Smooth muscle cell (in vitro differentiated cells): ENCODE measurements around the gene HHIP. TPM values are rescaled to one million over a fixed set of nuclear protein-coding genes. Genes with fewer than 3 reads are reported as not detected.

Experiments used
- DNase-seq: peaks from one replicate; lab custom pipeline; 2025; ENCODE audit not compliant: unreplicated experiment; lab: John Stamatoyannopoulos, UW
- H2AFZ ChIP-seq: fragments of 200-600 bp; sonication (generic); 2 replicates; pipeline ENCODE4 v1.6.0; 2016; ENCODE audit warnings: antibody characterized with exemption, low read depth, mild to moderate bottlenecking
- H3F3A ChIP-seq: fragments of 200-600 bp; sonication (generic); 2 replicates; pipeline ENCODE4 v1.6.0; 2017; ENCODE audit warnings: antibody characterized with exemption, low read depth
- H3K27ac ChIP-seq: fragments of 200-600 bp; sonication (generic); 2 replicates; pipeline ENCODE4 v1.5.1; 2016; ENCODE audit warnings: low read depth, mild to moderate bottlenecking
- H3K27me3 ChIP-seq: fragments of 200-600 bp; sonication (generic); 2 replicates; pipeline ENCODE4 v1.6.1; 2016; ENCODE audit warnings: low read depth, mild to moderate bottlenecking
- H3K36me3 ChIP-seq: fragments of 200-600 bp; sonication (generic); 2 replicates; pipeline ENCODE4 v1.5.1; 2016; ENCODE audit warnings: low read depth
- H3K4me1 ChIP-seq: fragments of 200-600 bp; sonication (generic); 2 replicates; pipeline ENCODE4 v1.5.1; 2016; ENCODE audit warnings: low read depth
- H3K4me2 ChIP-seq: fragments of 200-600 bp; sonication (generic); 2 replicates; pipeline ENCODE4 v1.6.0; 2016; ENCODE audit warnings: mild to moderate bottlenecking
- H3K4me3 ChIP-seq: fragments of 200-600 bp; sonication (generic); 2 replicates; pipeline ENCODE4 v1.5.1; 2016; ENCODE audit warnings: mild to moderate bottlenecking
- H3K79me2 ChIP-seq: fragments of 200-600 bp; sonication (generic); 2 replicates; pipeline ENCODE4 v1.6.0; 2016; ENCODE audit warnings: low read depth, mild to moderate bottlenecking
- H3K9ac ChIP-seq: fragments of 200-600 bp; sonication (generic); 2 replicates; pipeline ENCODE4 v1.6.0; 2016; ENCODE audit warnings: low read depth
- H3K9me3 ChIP-seq: fragments of 200-600 bp; sonication (generic); replicated peaks from 2 replicates; pipeline ENCODE4 v1.5.1; 2016; ENCODE audit warnings: low read depth
- H4K20me1 ChIP-seq: fragments of 200-600 bp; sonication (generic); 2 replicates; pipeline ENCODE4 v1.6.0; 2016; ENCODE audit warnings: low read depth
- CTCF ChIP-seq: fragments of 200-600 bp; sonication (generic); IDR thresholded peaks from 2 replicates; pipeline ENCODE4 v1.5.1; 2017; ENCODE audit warnings: borderline replicate concordance, mild to moderate bottlenecking, antibody characterized with exemption; ENCODE audit not compliant: insufficient read depth, poor library complexity, severe bottlenecking
- WGBS: methylation state at CpG from one replicate; pipeline ENCODE4 v1.1.7; 2016; ENCODE audit warnings: low lambda C conversion rate; 5-methylcytosine and 5-hydroxymethylcytosine counted together
- polyA plus RNA-seq: library from polyadenylated mRNA; unstranded; fragments of >200 nt; fragmentation: Nextera tagmentation; extraction: Ambion mirVana; gene quantifications from 2 replicates; pipeline ENCODE4 v1.2.1, GENCODE V29; 2016
- total RNA-seq: library from RNA; depleted of rRNA; stranded (reverse); fragments of >200 nt; gene quantifications from 2 replicates; pipeline ENCODE4 v1.2.3, GENCODE V29; 2014

The HHIP gene
- total and polyA plus RNA-seq, 2 experiments from 2014 or later: 0.67 to 0.96 TPM

- Histone ChIP-seq H3K36me3 (no peaks in the 10 kb centered on the region), H4K20me1 (no peaks in the 10 kb centered on the region), H3K4me1 (no peaks in the 10 kb centered on the region), H3K27me3 (no peaks in the 10 kb centered on the region), H3K9me3 (no peaks in the 10 kb centered on the region), H2AFZ (no peak overlapping the region), H3K4me3 (no peak overlapping the region), H3K79me2 (no peaks in the 10 kb centered on the region), H3K27ac (no peak overlapping the region), H3K4me2 (no peak overlapping the region), H3F3A (no peaks in the 10 kb centered on the region), H3K9ac (no peak overlapping the region)
- no peak for TF ChIP-seq CTCF
- 44% methylated on average over 3 of the region's 3 CpGs for WGBS
- DNase-seq: no peak
Measured at GRCh38 chr4:144614850-144615585, 30.9 kb upstream of the HHIP start.

- Histone ChIP-seq H3K9me3 (no peaks in the 10 kb centered on the region), H3K4me3 (no peak overlapping the region), H3K27ac (no peak overlapping the region), H3K4me1 (no peaks in the 10 kb centered on the region), H3K36me3 (no peaks in the 10 kb centered on the region), H3K4me2 (no peak overlapping the region), H3K9ac (no peak overlapping the region), H2AFZ (no peak overlapping the region), H3F3A (no peaks in the 10 kb centered on the region), H3K27me3 (no peaks in the 10 kb centered on the region), H4K20me1 (no peaks in the 10 kb centered on the region), H3K79me2 (no peaks in the 10 kb centered on the region)
- TF ChIP-seq CTCF: no peak
- WGBS: 54% methylated on average over 3 of the region's 3 CpGs
- DNase-seq: no peak
Measured at GRCh38 chr4:144621681-144622080, 24.3 kb upstream of the HHIP start.

- H3K9me3 ChIP-seq: no peaks in the 10 kb centered on the region
- no peak overlapping the region for H2AFZ ChIP-seq
- no peaks in the 10 kb centered on the region for H3K36me3 ChIP-seq
- no peaks in the 10 kb centered on the region for H3K79me2 ChIP-seq
- no peak overlapping the region for H3K27ac ChIP-seq
- H3K4me3 ChIP-seq: no peak overlapping the region
- WGBS: 36% methylated on average over 2 of the region's 2 CpGs
- no peaks in the 10 kb centered on the region for H3K4me1 ChIP-seq
- H3K4me2 ChIP-seq: no peak overlapping the region
- no peak for TF ChIP-seq CTCF
- H3F3A ChIP-seq: no peaks in the 10 kb centered on the region
- no peaks in the 10 kb centered on the region for H4K20me1 ChIP-seq
- H3K27me3 ChIP-seq: peaks cover 5% of the 10 kb centered on the region
- DNase-seq: no peak
- no peak overlapping the region for H3K9ac ChIP-seq
Measured at GRCh38 chr4:144627663-144628076, 18.3 kb upstream of the HHIP start.

GRCh38 chr4:144633215-144633614, 12.7 kb upstream of the HHIP start:
- Histone ChIP-seq H3K9me3 (no peaks in the 10 kb centered on the region), H3K27ac (no peak overlapping the region), H3F3A (no peaks in the 10 kb centered on the region), H3K9ac (no peak overlapping the region), H3K27me3 (peaks cover 14% of the 10 kb centered on the region), H3K36me3 (no peaks in the 10 kb centered on the region), H3K4me2 (no peak overlapping the region), H3K4me3 (no peak overlapping the region), H3K79me2 (no peaks in the 10 kb centered on the region), H2AFZ (no peak overlapping the region), H4K20me1 (no peaks in the 10 kb centered on the region), H3K4me1 (no peaks in the 10 kb centered on the region)
- no peak for DNase-seq
- no peak for TF ChIP-seq CTCF
- 96% methylated on average over 6 of the region's 6 CpGs for WGBS
